ENCODE measurements around the gene CCDC71.

- no peak for TF ChIP-seq CTCF (IDR thresholded peaks at IDR 0.05 in 8 of 11, conservative IDR thresholded peaks at IDR 0.05 in 3 of 11)
- no peak for TF ChIP-seq POLR2A (IDR thresholded peaks at IDR 0.05)
Observed at GRCh38 chr3:49173792-49174170, 7.7 kb upstream of the CCDC71 start.
